Large intestine (tissue), 3 donors: ENCODE data around the gene ZNF629. TPM values are rescaled to one million over a fixed set of nuclear protein-coding genes. Genes with fewer than 3 reads are reported as not detected.

Source experiments
- DNase-seq, 2 donors: peaks; one replicate each; pipeline versions ENCODE4 v3.0.0 to v3.0.0-alpha.2; 2013
- H3K27ac ChIP-seq: one replicate; pipeline ENCODE4 v1.5.1; 2013; ENCODE audit warnings: low read length
- H3K27me3 ChIP-seq: 2 replicates; pipeline ENCODE4 v1.6.1; 2013; ENCODE audit warnings: low read length; ENCODE audit not compliant: control insufficient read depth, insufficient read depth
- H3K36me3 ChIP-seq: 2 replicates; pipeline ENCODE4 v1.6.1; 2013; ENCODE audit warnings: low read length; ENCODE audit not compliant: control insufficient read depth, insufficient read depth
- H3K4me1 ChIP-seq: one replicate; pipeline ENCODE4 v1.6.1; 2013; ENCODE audit warnings: low read length; ENCODE audit not compliant: control insufficient read depth, insufficient read depth
- H3K4me3 ChIP-seq: one replicate; pipeline ENCODE4 v1.5.1; 2013; ENCODE audit warnings: low read length
- H3K9me3 ChIP-seq: one replicate; pipeline ENCODE4 v1.6.1; 2013; ENCODE audit warnings: mild to moderate bottlenecking, low read depth, low read length, moderate library complexity; ENCODE audit not compliant: control insufficient read depth
- WGBS: methylation state at CpG from one replicate; pipeline ENCODE4 v1.1.5; 2013; ENCODE audit warnings: low lambda C conversion rate; ENCODE audit not compliant: insufficient coverage; 5-methylcytosine and 5-hydroxymethylcytosine counted together
- polyA plus RNA-seq: library from polyadenylated mRNA; unstranded; fragments of 120-200 nt; gene quantifications from one replicate; pipeline ENCODE4 v1.2.1, GENCODE V29; 2013

ZNF629 gene
- polyA plus RNA-seq, 1 donor, result 15.4 TPM

GRCh38 chr16:30786115-30786935 lies 680 bp downstream of the ZNF629 start:
- no CpG with 5 or more reads among the region's 57 CpGs for WGBS
- Histone ChIP-seq H3K4me1 (peaks cover 27% of the 10 kb centered on the region), H3K36me3 (peaks cover 31% of the 10 kb centered on the region), H3K9me3 (peaks cover 13% of the 10 kb centered on the region), H3K27ac (peak overlapping the region; percentile 77), H3K4me3 (peak overlapping the region; percentile 97), H3K27me3 (no peaks in the 10 kb centered on the region)
- DNase-seq, result peak in 1 of 2 donors; percentile 67

- WGBS, result no CpG with 5 or more reads among the region's 7 CpGs
- Histone ChIP-seq H3K27me3 (no peaks in the 10 kb centered on the region), H3K36me3 (peaks cover 38% of the 10 kb centered on the region), H3K27ac (peak overlapping the region; percentile 27), H3K9me3 (peaks cover 13% of the 10 kb centered on the region), H3K4me1 (peaks cover 27% of the 10 kb centered on the region), H3K4me3 (peak overlapping the region; percentile 97)
- DNase-seq, result peak in 1 of 2 donors; percentile 60
These were observed 1.6 kb downstream of the ZNF629 start for GRCh38 chr16:30785126-30786106.

GRCh38 chr16:30784215-30784614 lies 2.8 kb downstream of the ZNF629 start:
- peaks cover 48% of the 10 kb centered on the region for H3K36me3 ChIP-seq
- no peak overlapping the region for H3K4me3 ChIP-seq
- no peak for DNase-seq
- no peaks in the 10 kb centered on the region for H3K27me3 ChIP-seq
- H3K9me3 ChIP-seq, result peaks cover 13% of the 10 kb centered on the region
- WGBS, result no CpG with 5 or more reads among the region's 18 CpGs
- no peak overlapping the region for H3K27ac ChIP-seq
- H3K4me1 ChIP-seq, result peaks cover 27% of the 10 kb centered on the region

GRCh38 chr16:30783280-30784109 lies 3.5 kb downstream of the ZNF629 start:
- Histone ChIP-seq H3K27ac (no peak overlapping the region), H3K27me3 (no peaks in the 10 kb centered on the region), H3K4me1 (peaks cover 23% of the 10 kb centered on the region), H3K9me3 (peaks cover 13% of the 10 kb centered on the region), H3K4me3 (no peak overlapping the region), H3K36me3 (peaks cover 56% of the 10 kb centered on the region)
- DNase-seq, result no peak
- WGBS, result no CpG with 5 or more reads among the region's 57 CpGs

GRCh38 chr16:30782486-30783279 lies 4.3 kb downstream of the ZNF629 start:
- WGBS, result no CpG with 5 or more reads among the region's 63 CpGs
- H3K4me3 ChIP-seq, result no peak overlapping the region
- peaks cover 15% of the 10 kb centered on the region for H3K4me1 ChIP-seq
- no peak for DNase-seq
- no peaks in the 10 kb centered on the region for H3K27me3 ChIP-seq
- H3K36me3 ChIP-seq, result peaks cover 56% of the 10 kb centered on the region
- no peak overlapping the region for H3K27ac ChIP-seq
- peaks cover 13% of the 10 kb centered on the region for H3K9me3 ChIP-seq

- Histone ChIP-seq H3K4me3 (no peak overlapping the region), H3K36me3 (peaks cover 55% of the 10 kb centered on the region), H3K9me3 (peaks cover 13% of the 10 kb centered on the region), H3K27me3 (no peaks in the 10 kb centered on the region), H3K27ac (no peak overlapping the region), H3K4me1 (peaks cover 18% of the 10 kb centered on the region)
- no peak for DNase-seq
- WGBS, result no CpG with 5 or more reads among the region's 4 CpGs
These were observed 6.5 kb downstream of the ZNF629 start for GRCh38 chr16:30780549-30780948.

GRCh38 chr16:30780021-30780420 lies 7.0 kb downstream of the ZNF629 start:
- no CpG with 5 or more reads among the region's 3 CpGs for WGBS

GRCh38 chr16:30779596-30779995 lies 7.4 kb downstream of the ZNF629 start:
- Histone ChIP-seq H3K36me3 (peaks cover 49% of the 10 kb centered on the region), H3K4me1 (peaks cover 11% of the 10 kb centered on the region), H3K27me3 (no peaks in the 10 kb centered on the region), H3K9me3 (peaks cover 13% of the 10 kb centered on the region), H3K4me3 (no peak overlapping the region), H3K27ac (no peak overlapping the region)
- WGBS, result no CpG with 5 or more reads among the region's 6 CpGs
- no peak for DNase-seq

More at GRCh38 chr16:30780021-30780420, 7.0 kb downstream of the ZNF629 start:
- no peak for DNase-seq
- H3K4me3 ChIP-seq, result no peak overlapping the region
- peaks cover 13% of the 10 kb centered on the region for H3K9me3 ChIP-seq
- H3K36me3 ChIP-seq, result peaks cover 50% of the 10 kb centered on the region
- H3K27ac ChIP-seq, result no peak overlapping the region
- H3K4me1 ChIP-seq, result peaks cover 13% of the 10 kb centered on the region
- no peaks in the 10 kb centered on the region for H3K27me3 ChIP-seq

- Histone ChIP-seq H3K36me3 (peaks cover 51% of the 10 kb centered on the region), H3K27ac (no peak overlapping the region), H3K4me3 (no peak overlapping the region), H3K9me3 (peaks cover 11% of the 10 kb centered on the region), H3K4me1 (peaks cover 11% of the 10 kb centered on the region), H3K27me3 (no peaks in the 10 kb centered on the region)
- WGBS, result 80% methylated on average over 1 of the region's 14 CpGs
- DNase-seq, result no peak
These were observed 8.3 kb downstream of the ZNF629 start for GRCh38 chr16:30778549-30779244.
